GM12874 (cell line): ENCODE data around the gene CRIP3.

Experiments used
- TF ChIP-seq, protein P1 (sequence below): IDR thresholded peaks from 2 replicates; pipeline ENCODE4 v1.5.1; 2011; ENCODE audit warnings: low read depth, mild to moderate bottlenecking, control low read depth, low read length, moderate library complexity; ENCODE audit not compliant: insufficient read depth

The CRIP3 gene

GRCh38 chr6:43335469-43335868 is 26.8 kb upstream of the CRIP3 start:
- TF ChIP-seq, protein P1, sequence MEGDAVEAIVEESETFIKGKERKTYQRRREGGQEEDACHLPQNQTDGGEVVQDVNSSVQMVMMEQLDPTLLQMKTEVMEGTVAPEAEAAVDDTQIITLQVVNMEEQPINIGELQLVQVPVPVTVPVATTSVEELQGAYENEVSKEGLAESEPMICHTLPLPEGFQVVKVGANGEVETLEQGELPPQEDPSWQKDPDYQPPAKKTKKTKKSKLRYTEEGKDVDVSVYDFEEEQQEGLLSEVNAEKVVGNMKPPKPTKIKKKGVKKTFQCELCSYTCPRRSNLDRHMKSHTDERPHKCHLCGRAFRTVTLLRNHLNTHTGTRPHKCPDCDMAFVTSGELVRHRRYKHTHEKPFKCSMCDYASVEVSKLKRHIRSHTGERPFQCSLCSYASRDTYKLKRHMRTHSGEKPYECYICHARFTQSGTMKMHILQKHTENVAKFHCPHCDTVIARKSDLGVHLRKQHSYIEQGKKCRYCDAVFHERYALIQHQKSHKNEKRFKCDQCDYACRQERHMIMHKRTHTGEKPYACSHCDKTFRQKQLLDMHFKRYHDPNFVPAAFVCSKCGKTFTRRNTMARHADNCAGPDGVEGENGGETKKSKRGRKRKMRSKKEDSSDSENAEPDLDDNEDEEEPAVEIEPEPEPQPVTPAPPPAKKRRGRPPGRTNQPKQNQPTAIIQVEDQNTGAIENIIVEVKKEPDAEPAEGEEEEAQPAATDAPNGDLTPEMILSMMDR = no peak

DNA sequence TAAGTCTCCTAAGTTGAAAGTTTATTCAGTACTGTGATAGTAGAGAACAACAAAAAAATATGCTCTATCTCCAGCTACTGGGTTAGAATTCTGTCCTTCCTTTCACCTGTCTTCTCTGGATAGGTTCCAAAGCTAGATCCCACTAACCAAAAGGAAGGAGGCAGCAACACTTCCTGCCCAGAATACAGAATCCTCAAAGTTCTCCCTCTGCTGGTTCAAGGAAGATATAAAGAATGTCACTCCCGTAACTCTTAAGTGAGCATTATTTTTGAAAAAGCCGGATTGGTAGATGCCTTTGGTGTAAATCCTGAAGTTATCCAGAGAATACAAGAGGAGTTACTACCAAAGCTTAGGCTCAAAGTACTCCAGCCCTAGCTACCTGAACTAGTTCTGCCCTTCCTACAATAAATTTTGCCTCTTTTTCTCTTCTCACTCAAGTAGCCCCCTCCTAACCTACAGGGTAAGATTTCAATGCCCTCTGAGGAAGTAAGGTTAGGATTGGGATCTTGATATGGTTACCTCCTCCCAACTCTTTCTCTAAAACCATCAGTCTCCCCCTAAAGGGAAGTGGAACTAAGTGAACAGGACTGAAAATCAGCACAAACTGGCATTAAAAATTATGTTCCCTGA is 26.0 kb upstream of the CRIP3 start:
- TF ChIP-seq, protein P1 = no peak

- TF ChIP-seq, protein P1 = no peak
Measured at GRCh38 chr6:43331891-43332290, 23.3 kb upstream of the CRIP3 start.

DNA sequence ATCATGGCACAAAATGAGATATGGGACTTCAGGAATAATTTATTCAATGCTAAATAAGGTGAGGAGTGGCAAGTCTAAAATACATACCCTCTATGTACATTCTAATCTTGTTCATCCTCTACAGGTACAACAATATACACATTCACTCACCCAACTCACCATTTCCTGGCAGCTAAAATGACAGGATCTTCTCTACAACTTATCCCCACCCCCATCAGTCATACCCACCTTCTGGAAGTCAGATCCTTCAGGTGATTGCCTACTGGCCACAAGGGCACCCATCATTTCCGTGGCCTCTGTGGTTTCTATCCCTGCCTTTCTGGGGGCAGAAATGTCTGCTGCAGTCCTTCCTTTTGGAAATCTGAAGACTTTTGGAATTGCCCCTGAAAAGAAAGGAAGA is 22.8 kb upstream of the CRIP3 start:
- TF ChIP-seq, protein P1 = no peak

DNA sequence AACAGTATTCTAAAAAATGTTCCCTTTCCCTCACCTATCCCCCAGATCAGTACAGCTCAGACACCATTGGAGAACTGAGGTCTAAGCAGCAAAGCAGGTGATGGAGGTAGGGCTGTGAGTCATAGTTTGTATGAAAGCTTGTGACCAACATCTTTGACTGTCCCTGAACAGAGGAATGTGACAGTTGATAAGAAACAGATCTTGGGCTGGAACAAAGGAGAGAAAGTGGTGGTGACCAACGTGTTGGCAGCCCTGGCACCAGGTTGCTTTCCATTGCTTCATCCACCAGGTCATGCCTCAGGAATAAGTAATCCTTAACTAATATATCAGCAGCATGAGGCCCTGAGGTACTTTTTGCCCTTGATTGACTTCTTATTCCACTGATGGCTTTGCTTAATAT is 19.9 kb upstream of the CRIP3 start:
- TF ChIP-seq, protein P1 = no peak

DNA sequence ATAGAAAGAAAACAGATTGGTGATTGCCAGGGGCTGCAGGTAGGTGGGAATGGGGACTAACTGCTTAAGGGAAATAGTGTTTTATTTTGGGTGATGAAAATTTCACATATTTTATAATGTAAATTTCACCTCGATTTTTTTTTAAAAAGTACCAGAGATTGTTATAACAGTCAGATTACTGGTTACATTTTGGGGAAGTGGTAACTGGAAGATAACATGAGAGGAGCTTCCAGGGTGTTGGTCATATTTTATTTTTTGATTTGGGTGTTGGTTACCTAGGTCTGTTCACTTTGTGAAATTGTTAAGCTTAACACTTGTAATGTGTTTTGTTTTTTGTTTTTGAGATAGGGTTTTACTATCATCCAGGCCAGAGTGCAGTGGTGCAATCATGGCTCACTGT is 17.2 kb upstream of the CRIP3 start:
- TF ChIP-seq, protein P1 = no peak

DNA sequence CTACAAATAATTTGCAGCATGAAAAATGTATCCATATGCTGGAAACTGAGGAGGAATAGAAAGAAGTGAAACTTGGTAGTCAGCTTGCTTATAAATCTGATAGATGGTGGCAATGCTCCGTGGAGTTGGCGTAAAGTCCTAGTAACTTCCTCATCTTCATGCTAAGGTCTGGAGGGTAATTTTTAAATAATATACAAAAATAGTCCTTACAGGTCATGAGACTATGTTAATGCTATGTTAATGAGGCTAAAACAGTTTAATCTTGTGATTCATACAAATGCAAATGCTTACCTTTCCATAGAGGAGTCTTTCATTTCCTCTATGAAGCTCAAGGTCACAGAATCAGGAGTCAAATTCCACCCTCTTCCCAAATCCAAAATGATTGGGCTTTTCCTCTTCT is 9.4 kb upstream of the CRIP3 start:
- TF ChIP-seq, protein P1 = no peak
